ENCODE results near the gene PEX19.
"Not testable (repeated sequence)": the region's sequence is repeated elsewhere in the genome, so short reads cannot be mapped to it uniquely, and the experiment has no call there.

Gene PEX19

GRCh38 chr1:160287769-160288168, 2.8 kb upstream of the PEX19 start:
- not testable (repeated sequence) for H3K4me2 ChIP-seq (ENCODE audit: low read length); H3K18ac ChIP-seq (ENCODE audit: low read length); H4K12ac ChIP-seq (ENCODE audit: low read depth, low read length); H4K91ac ChIP-seq (ENCODE audit: low read depth, low read length); H3K4me1 ChIP-seq (ENCODE audit: control insufficient read depth in 1 of 2, insufficient read depth in 2 of 2, low read length in 2 of 2); H4K8ac ChIP-seq (ENCODE audit: low read depth, low read length); H2BK5ac ChIP-seq (ENCODE audit: low read depth, low read length, poor library complexity); H3K4me3 ChIP-seq (ENCODE audit: low read depth, low read length); H2BK12ac ChIP-seq (ENCODE audit: low read length); H3K9me3 ChIP-seq (ENCODE audit: insufficient read depth, low read depth, low read length); H3K27me3 ChIP-seq (ENCODE audit: insufficient read depth, low read length); H2AK5ac ChIP-seq (ENCODE audit: low read length); H2AFZ ChIP-seq (ENCODE audit: insufficient read depth, low read length, poor library complexity); H3K79me1 ChIP-seq (ENCODE audit: low read length); H3K9ac ChIP-seq (ENCODE audit: low read length); H3K4ac ChIP-seq (ENCODE audit: low read depth, low read length); H3K23ac ChIP-seq (ENCODE audit: low read length); H3K27ac ChIP-seq (ENCODE audit: low read depth, low read length); H3K14ac ChIP-seq (ENCODE audit: low read length); H2BK120ac ChIP-seq (ENCODE audit: insufficient read depth, low read length, poor library complexity); H3K79me2 ChIP-seq (ENCODE audit: control insufficient read depth, insufficient read depth, low read length, poor library complexity); DNase-seq
- WGBS (ENCODE audit: extremely low coverage, insufficient coverage, insufficient read length), result no CpG with 5 or more reads among the region's 12 CpGs
- peaks cover 20 to 35% of the 10 kb centered on the region in 2 experiments for H3K36me3 ChIP-seq (ENCODE audit: control insufficient read depth in 1 of 2, insufficient read depth in 2 of 2, low read length in 2 of 2)

- no peak overlapping the region for H2BK5ac ChIP-seq (ENCODE audit: low read depth, low read length, poor library complexity)
- whole genome bisulfite sequencing (ENCODE audit: extremely low coverage, insufficient coverage, insufficient read length), result 100% methylated on average over 1 of the region's 23 CpGs
Measured at GRCh38 chr1:160285506-160285905, 573 bp upstream of the PEX19 start.

GRCh38 chr1:160284220-160284781, 632 bp downstream of the PEX19 start:
- H2BK12ac ChIP-seq (ENCODE audit: low read length), result no peak overlapping the region

More at GRCh38 chr1:160285506-160285905, 573 bp upstream of the PEX19 start:
- H3K79me1 ChIP-seq (ENCODE audit: low read length), result peaks cover 5% of the 10 kb centered on the region
- peaks cover 4 to 5% of the 10 kb centered on the region in 2 experiments for H3K4me1 ChIP-seq (ENCODE audit: control insufficient read depth in 1 of 2, insufficient read depth in 2 of 2, low read length in 2 of 2)
- peaks cover 17 to 31% of the 10 kb centered on the region in 2 experiments for H3K36me3 ChIP-seq (ENCODE audit: control insufficient read depth in 1 of 2, insufficient read depth in 2 of 2, low read length in 2 of 2)
- H2AFZ ChIP-seq (ENCODE audit: insufficient read depth, low read length, poor library complexity), result no peak overlapping the region
- H2AK5ac ChIP-seq (ENCODE audit: low read length), result no peak overlapping the region
- H3K9ac ChIP-seq (ENCODE audit: low read length), result no peak overlapping the region
- no peak overlapping the region for H3K4ac ChIP-seq (ENCODE audit: low read depth, low read length)
- peaks cover 5% of the 10 kb centered on the region for H3K79me2 ChIP-seq (ENCODE audit: control insufficient read depth, insufficient read depth, low read length, poor library complexity)
- H3K18ac ChIP-seq (ENCODE audit: low read length), result no peak overlapping the region
- H3K14ac ChIP-seq (ENCODE audit: low read length), result no peak overlapping the region
- no peak overlapping the region for H2BK120ac ChIP-seq (ENCODE audit: insufficient read depth, low read length, poor library complexity)
- H4K91ac ChIP-seq (ENCODE audit: low read depth, low read length), result no peak overlapping the region
- no peak overlapping the region for H3K4me3 ChIP-seq (ENCODE audit: low read depth, low read length)
- no peak overlapping the region for H4K12ac ChIP-seq (ENCODE audit: low read depth, low read length)
- no peak overlapping the region for H3K23ac ChIP-seq (ENCODE audit: low read length)
- H3K27ac ChIP-seq (ENCODE audit: low read depth, low read length), result no peak overlapping the region
- no peak overlapping the region for H4K8ac ChIP-seq (ENCODE audit: low read depth, low read length)
- H3K4me2 ChIP-seq (ENCODE audit: low read length), result no peak overlapping the region
- DNase-seq, result no peak
- H3K27me3 ChIP-seq (ENCODE audit: insufficient read depth, low read length), result no peaks in the 10 kb centered on the region
- H3K9me3 ChIP-seq (ENCODE audit: insufficient read depth, low read depth, low read length), result no peaks in the 10 kb centered on the region
- H2BK12ac ChIP-seq (ENCODE audit: low read length), result no peak overlapping the region

GRCh38 chr1:160282807-160283206, 2.1 kb downstream of the PEX19 start:
- Histone ChIP-seq H2BK120ac (ENCODE audit: insufficient read depth, low read length, poor library complexity) (no peak overlapping the region), H4K12ac (ENCODE audit: low read depth, low read length) (no peak overlapping the region), H2BK5ac (ENCODE audit: low read depth, low read length, poor library complexity) (no peak overlapping the region), H3K18ac (ENCODE audit: low read length) (no peak overlapping the region), H3K4me2 (ENCODE audit: low read length) (no peak overlapping the region), H3K4me1 (ENCODE audit: control insufficient read depth in 1 of 2, insufficient read depth in 2 of 2, low read length in 2 of 2) (peaks cover 4 to 5% of the 10 kb centered on the region in 2 experiments), H3K9me3 (ENCODE audit: insufficient read depth, low read depth, low read length) (no peaks in the 10 kb centered on the region), H3K14ac (ENCODE audit: low read length) (no peak overlapping the region), H3K79me2 (ENCODE audit: control insufficient read depth, insufficient read depth, low read length, poor library complexity) (peaks cover 5% of the 10 kb centered on the region), H3K27ac (ENCODE audit: low read depth, low read length) (no peak overlapping the region), H4K8ac (ENCODE audit: low read depth, low read length) (no peak overlapping the region), H3K4me3 (ENCODE audit: low read depth, low read length) (no peak overlapping the region), H3K79me1 (ENCODE audit: low read length) (peaks cover 5% of the 10 kb centered on the region), H2BK12ac (ENCODE audit: low read length) (no peak overlapping the region), H3K23ac (ENCODE audit: low read length) (no peak overlapping the region), H3K27me3 (ENCODE audit: insufficient read depth, low read length) (no peaks in the 10 kb centered on the region), H4K91ac (ENCODE audit: low read depth, low read length) (no peak overlapping the region), H3K4ac (ENCODE audit: low read depth, low read length) (no peak overlapping the region), H3K36me3 (ENCODE audit: control insufficient read depth in 1 of 2, insufficient read depth in 2 of 2, low read length in 2 of 2) (peaks cover 20 to 45% of the 10 kb centered on the region in 2 experiments), H2AK5ac (ENCODE audit: low read length) (no peak overlapping the region), H3K9ac (ENCODE audit: low read length) (no peak overlapping the region), H2AFZ (ENCODE audit: insufficient read depth, low read length, poor library complexity) (no peak overlapping the region)
- DNase-seq, result no peak
- WGBS (ENCODE audit: extremely low coverage, insufficient coverage, insufficient read length), result no CpG with 5 or more reads among the region's 7 CpGs

More at GRCh38 chr1:160284220-160284781, 632 bp downstream of the PEX19 start:
- Histone ChIP-seq H3K79me1 (ENCODE audit: low read length) (peaks cover 5% of the 10 kb centered on the region), H3K14ac (ENCODE audit: low read length) (peak overlapping the region; percentile 75), H3K9me3 (ENCODE audit: insufficient read depth, low read depth, low read length) (no peaks in the 10 kb centered on the region), H3K9ac (ENCODE audit: low read length) (peak overlapping the region; percentile 88), H3K4me3 (ENCODE audit: low read depth, low read length) (peak overlapping the region; percentile 82), H3K18ac (ENCODE audit: low read length) (peak overlapping the region; percentile 66), H3K4ac (ENCODE audit: low read depth, low read length) (peak overlapping the region; percentile 57), H4K8ac (ENCODE audit: low read depth, low read length) (peak overlapping the region; percentile 97), H3K36me3 (ENCODE audit: control insufficient read depth in 1 of 2, insufficient read depth in 2 of 2, low read length in 2 of 2) (peaks cover 16 to 31% of the 10 kb centered on the region in 2 experiments), H3K27me3 (ENCODE audit: insufficient read depth, low read length) (no peaks in the 10 kb centered on the region), H4K12ac (ENCODE audit: low read depth, low read length) (peak overlapping the region; percentile 80), H2BK5ac (ENCODE audit: low read depth, low read length, poor library complexity) (no peak overlapping the region), H3K27ac (ENCODE audit: low read depth, low read length) (peak overlapping the region; percentile 32), H2BK120ac (ENCODE audit: insufficient read depth, low read length, poor library complexity) (peak overlapping the region; percentile 35), H4K91ac (ENCODE audit: low read depth, low read length) (peak overlapping the region; percentile 65), H2AFZ (ENCODE audit: insufficient read depth, low read length, poor library complexity) (peak overlapping the region; percentile 79), H3K4me1 (ENCODE audit: control insufficient read depth in 1 of 2, insufficient read depth in 2 of 2, low read length in 2 of 2) (peaks cover 4 to 5% of the 10 kb centered on the region in 2 experiments), H2AK5ac (ENCODE audit: low read length) (peak overlapping the region; percentile 1), H3K4me2 (ENCODE audit: low read length) (peak overlapping the region; percentile 63), H3K79me2 (ENCODE audit: control insufficient read depth, insufficient read depth, low read length, poor library complexity) (peaks cover 5% of the 10 kb centered on the region), H3K23ac (ENCODE audit: low read length) (no peak overlapping the region)
- peak; percentile 77 to 89 for DNase-seq
- WGBS (ENCODE audit: extremely low coverage, insufficient coverage, insufficient read length), result no CpG with 5 or more reads among the region's 15 CpGs
